ACC112 (cell line): Measurements from ENCODE around the gene MYCBP2.

Source experiments
- H2AFZ ChIP-seq: fragments of 200-600 bp; sonication (generic); one replicate; pipeline ENCODE4 v1.6.0; 2017; ENCODE audit warnings: antibody characterized with exemption, low read length; ENCODE audit not compliant: unreplicated experiment
- H3K27ac ChIP-seq: fragments of 200-600 bp; sonication (generic); 2 replicates; pipeline ENCODE4 v1.5.1; 2014; ENCODE audit warnings: low read depth, mild to moderate bottlenecking, antibody characterized with exemption, low read length, moderate library complexity
- H3K27me3 ChIP-seq: fragments of 200-600 bp; sonication (generic); 2 replicates; pipeline ENCODE4 v1.6.1; 2014; ENCODE audit warnings: mild to moderate bottlenecking, antibody characterized with exemption, low read length, moderate library complexity, mixed read lengths; ENCODE audit not compliant: insufficient read depth
- H3K36me3 ChIP-seq: fragments of 200-600 bp; sonication (generic); 2 replicates; pipeline ENCODE4 v1.6.1; 2016; ENCODE audit warnings: mild to moderate bottlenecking, antibody characterized with exemption, low read length, moderate library complexity, mixed read lengths; ENCODE audit not compliant: insufficient read depth
- H3K4me1 ChIP-seq: fragments of 200-600 bp; sonication (generic); one replicate; pipeline ENCODE4 v1.6.1; 2016; ENCODE audit warnings: low read length, mixed read lengths; ENCODE audit not compliant: insufficient read depth, unreplicated experiment, control insufficient read depth
- H3K4me3 ChIP-seq: fragments of 200-600 bp; sonication (generic); 2 replicates; pipeline ENCODE4 v1.5.1; 2014; ENCODE audit warnings: mild to moderate bottlenecking, low read depth, low read length
- H3K79me2 ChIP-seq: fragments of 200-600 bp; sonication (generic); one replicate; pipeline ENCODE4 v1.6.0; 2016; ENCODE audit warnings: low read length; ENCODE audit not compliant: control insufficient read depth, unreplicated experiment, insufficient read depth

MYCBP2 gene

DNA sequence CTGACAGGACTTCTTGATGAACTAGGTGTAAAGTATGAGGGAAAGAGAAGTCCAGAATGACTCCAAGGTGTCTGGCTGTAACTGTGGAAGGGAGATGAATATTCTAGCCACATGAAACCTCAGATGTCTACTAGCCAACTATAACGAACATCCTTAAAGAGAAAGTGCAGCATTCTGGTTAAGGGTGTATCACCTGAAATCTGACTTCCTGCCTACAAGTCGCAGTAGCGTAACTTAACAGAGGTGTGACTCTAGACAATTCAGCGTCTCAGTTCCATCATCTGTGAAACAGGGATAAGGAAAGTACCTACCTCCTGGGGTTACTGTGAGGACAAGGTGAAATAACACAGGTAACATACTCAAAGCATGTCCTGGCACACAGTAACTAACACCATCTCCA is 154.2 kb downstream of the MYCBP2 start:
- Histone ChIP-seq H3K27me3 (no peaks in the 10 kb centered on the region), H2AFZ (no peak overlapping the region), H3K4me3 (no peak overlapping the region), H3K36me3 (peaks cover 8% of the 10 kb centered on the region), H3K79me2 (no peaks in the 10 kb centered on the region), H3K27ac (no peak overlapping the region), H3K4me1 (no peaks in the 10 kb centered on the region)

DNA sequence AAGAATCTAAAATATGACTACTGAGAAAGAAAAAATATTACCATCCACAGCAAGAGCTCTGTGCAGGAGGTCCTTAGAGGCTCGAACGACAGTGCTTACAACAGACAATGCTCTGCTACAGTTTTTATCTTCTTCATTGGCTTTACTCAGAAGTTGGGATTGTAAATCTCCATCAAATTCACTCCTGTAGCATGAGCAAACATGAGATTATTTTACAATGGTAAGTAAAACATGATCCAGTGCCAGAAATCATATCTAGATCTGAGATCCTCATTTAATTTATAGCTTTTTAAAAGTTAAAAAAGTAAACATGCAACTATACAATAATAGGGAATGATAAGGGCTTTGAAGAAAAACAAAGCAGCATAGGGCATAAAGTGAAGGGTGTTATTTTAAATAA is 155.4 kb downstream of the MYCBP2 start:
- Histone ChIP-seq H3K4me1 (no peaks in the 10 kb centered on the region), H3K36me3 (peaks cover 11% of the 10 kb centered on the region), H3K79me2 (no peaks in the 10 kb centered on the region), H2AFZ (no peak overlapping the region), H3K27ac (no peak overlapping the region), H3K27me3 (no peaks in the 10 kb centered on the region), H3K4me3 (no peak overlapping the region)

DNA sequence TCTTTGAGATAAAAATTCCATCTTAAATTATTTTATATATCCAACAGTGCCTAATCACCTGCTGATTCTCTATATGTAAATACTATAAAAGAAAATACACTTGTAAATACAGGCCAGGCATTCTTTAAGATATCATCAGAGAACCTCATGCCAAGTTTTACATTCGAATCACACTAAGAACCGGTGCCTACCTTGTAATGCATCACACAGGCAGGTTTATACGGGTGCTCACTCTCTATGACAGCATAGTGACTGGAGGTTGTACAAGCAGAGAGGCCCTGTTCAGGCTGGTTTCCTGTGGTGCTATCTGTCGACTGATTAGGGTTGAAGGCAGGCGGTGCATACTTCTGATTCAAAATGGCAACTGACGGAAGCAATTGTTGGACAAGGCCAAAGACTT is 158.7 kb downstream of the MYCBP2 start:
- Histone ChIP-seq H3K79me2 (no peaks in the 10 kb centered on the region), H2AFZ (no peak overlapping the region), H3K27me3 (no peaks in the 10 kb centered on the region), H3K27ac (no peak overlapping the region), H3K36me3 (peaks cover 11% of the 10 kb centered on the region), H3K4me1 (no peaks in the 10 kb centered on the region), H3K4me3 (no peak overlapping the region)

DNA sequence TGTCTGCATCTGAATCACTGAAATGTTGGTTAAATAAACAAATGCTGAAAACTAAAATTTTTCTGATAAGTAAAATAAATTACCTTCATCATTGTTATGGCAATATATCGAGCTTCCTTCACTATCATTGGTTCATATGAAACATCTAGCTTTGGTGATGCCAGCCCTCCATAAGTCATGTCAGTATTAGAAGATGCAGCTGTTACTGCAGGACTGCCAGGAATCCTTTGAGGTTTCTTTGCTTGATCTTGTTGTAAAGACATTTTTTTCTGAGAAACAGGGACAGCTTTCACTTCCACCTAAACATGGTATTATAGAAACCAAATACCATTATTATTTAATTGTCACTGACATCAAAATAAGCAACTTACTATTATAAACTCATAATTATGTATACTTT is 176.2 kb downstream of the MYCBP2 start:
- Histone ChIP-seq H3K27ac (no peak overlapping the region), H3K36me3 (peaks cover 11% of the 10 kb centered on the region; the same call in 1 of the 2 replicates), H3K4me3 (no peak overlapping the region), H2AFZ (no peak overlapping the region), H3K4me1 (no peaks in the 10 kb centered on the region), H3K27me3 (no peaks in the 10 kb centered on the region), H3K79me2 (no peaks in the 10 kb centered on the region)

DNA sequence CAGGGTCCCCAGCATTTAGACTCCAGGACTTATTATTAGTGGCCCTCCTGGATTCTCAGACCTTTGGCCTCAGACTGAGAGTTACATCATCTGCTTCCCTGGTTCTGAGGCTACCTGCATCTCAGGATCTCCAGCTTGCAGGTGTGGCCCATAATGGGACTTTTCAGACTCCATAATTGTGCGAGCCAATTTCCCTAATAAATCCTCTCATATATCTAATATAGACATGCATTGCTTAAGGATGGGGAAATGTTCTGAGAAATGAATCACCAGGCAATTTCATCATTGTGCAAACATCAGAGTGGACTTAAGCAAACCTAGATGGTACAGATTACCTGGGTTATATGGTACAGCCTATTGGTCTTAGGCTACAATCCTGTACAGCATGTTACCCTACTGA is 183.5 kb downstream of the MYCBP2 start:
- Histone ChIP-seq H3K79me2 (no peaks in the 10 kb centered on the region), H3K4me3 (no peak overlapping the region), H3K27ac (no peak overlapping the region), H2AFZ (no peak overlapping the region), H3K27me3 (no peaks in the 10 kb centered on the region), H3K36me3 (peaks cover 7% of the 10 kb centered on the region), H3K4me1 (peaks cover 4% of the 10 kb centered on the region)

DNA sequence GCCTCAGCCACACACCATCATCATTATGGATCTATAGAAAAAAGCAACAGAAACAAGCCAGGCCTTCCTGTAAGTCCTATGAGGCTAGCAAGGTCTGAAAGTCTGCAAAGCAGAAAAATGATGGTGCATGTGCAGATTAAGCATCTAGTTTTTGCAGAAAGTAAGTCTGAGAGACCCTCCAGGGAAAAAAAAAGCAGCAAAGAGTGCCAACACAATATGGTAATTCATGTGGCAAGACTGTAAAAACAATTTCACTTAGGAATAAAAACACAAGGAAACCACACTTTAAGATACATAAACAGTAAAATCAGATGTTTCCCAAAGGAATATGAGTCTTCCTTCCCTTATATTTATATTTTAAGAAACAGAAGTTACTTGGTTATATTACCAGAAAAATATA is 187.6 kb downstream of the MYCBP2 start:
- Histone ChIP-seq H3K36me3 (peaks cover 7% of the 10 kb centered on the region), H3K4me1 (peaks cover 4% of the 10 kb centered on the region), H3K27me3 (no peaks in the 10 kb centered on the region), H3K79me2 (no peaks in the 10 kb centered on the region), H2AFZ (no peak overlapping the region), H3K27ac (no peak overlapping the region), H3K4me3 (no peak overlapping the region)

DNA sequence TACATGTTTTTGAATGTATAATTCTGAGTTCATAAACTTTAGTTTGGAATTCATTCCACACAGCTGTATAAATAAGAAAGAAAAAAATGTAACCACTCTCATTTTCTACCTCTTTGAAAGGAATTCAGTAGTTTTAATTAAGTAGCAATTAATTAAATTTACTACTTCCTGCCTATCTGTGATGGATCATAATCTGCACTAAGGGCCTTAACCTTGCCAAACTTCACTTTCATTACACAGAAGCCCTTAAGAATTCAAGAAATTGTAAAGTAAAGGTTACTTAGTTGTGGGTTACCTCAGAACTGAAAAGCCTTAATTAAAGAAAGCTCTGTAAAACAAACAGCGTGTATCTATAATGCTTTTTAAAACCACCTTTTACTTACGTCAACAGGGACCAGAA is 188.1 kb downstream of the MYCBP2 start:
- no peak overlapping the region for H2AFZ ChIP-seq
- H3K4me1 ChIP-seq: peaks cover 2% of the 10 kb centered on the region
- H3K79me2 ChIP-seq: no peaks in the 10 kb centered on the region
- no peak overlapping the region for H3K27ac ChIP-seq
- H3K36me3 ChIP-seq: peaks cover 7% of the 10 kb centered on the region
- no peak overlapping the region for H3K4me3 ChIP-seq
- H3K27me3 ChIP-seq: no peaks in the 10 kb centered on the region

DNA sequence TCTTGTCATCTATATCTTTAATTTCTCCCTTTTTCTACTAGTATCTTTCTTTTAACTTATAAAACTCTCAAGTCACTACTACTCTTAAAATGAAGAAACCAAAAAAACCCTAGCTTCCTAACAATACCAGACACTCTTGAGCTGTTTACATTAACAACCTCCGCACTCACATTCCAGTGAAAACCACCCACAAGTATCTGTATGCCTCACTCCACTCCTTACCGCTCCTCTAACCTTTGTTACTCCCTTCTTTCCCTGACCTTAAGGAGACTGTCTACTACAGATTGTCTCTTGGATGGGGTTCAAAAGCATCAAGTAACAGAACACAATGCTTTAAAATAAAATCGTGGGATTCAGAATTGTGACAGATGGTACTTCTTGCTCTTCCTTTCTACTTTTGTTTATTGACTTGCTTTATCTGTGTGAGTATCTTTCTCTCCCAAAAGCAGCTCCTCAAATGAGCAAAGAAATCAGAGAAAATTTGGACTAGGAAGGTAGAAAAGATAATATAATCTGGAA is 189.9 kb downstream of the MYCBP2 start:
- Histone ChIP-seq H3K27ac (no peak overlapping the region), H3K4me1 (no peaks in the 10 kb centered on the region), H3K79me2 (no peaks in the 10 kb centered on the region), H3K27me3 (no peaks in the 10 kb centered on the region), H3K4me3 (no peak overlapping the region), H2AFZ (no peak overlapping the region), H3K36me3 (peaks cover 3% of the 10 kb centered on the region)

DNA sequence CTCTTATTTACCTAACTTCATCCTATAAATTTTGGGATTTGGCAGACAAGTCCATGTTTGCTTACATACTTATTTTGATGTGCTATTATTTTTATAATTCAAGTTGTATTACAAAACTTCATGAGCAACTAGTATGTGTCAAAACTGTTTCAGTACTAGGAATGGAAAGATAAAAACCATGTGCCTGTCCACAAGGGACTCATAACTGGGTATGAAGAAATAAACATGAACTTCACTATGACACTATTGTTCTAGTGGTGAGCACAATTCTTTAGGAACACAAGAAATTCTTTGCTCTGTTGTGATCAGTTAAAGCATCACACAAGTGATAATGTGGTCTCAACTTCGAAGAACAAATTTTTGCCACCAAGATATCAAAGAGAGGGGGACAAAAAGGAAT is 202.5 kb downstream of the MYCBP2 start:
- Histone ChIP-seq H2AFZ (no peak overlapping the region), H3K79me2 (no peaks in the 10 kb centered on the region), H3K36me3 (peaks cover 9% of the 10 kb centered on the region), H3K27me3 (no peaks in the 10 kb centered on the region), H3K4me1 (no peaks in the 10 kb centered on the region), H3K27ac (no peak overlapping the region), H3K4me3 (no peak overlapping the region)

DNA sequence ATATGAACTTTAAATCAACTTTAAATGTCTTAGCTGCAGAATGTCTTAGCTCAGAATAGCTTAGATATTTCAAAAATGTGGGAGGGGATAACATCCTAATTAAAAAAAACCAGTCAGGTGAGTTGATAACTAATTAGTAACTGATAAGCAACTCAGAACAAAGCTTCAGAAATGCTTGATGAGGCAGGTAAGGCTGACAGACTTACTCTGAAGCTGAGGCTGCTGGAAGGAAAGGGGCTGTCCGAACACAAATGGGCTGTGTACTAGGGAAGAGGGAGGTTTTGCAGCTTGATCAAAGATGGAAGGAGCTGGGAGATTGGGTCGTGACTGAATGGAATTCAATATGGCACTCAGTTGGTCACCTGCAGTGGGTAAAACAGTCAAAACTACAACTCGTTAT is 208.8 kb downstream of the MYCBP2 start:
- H3K4me1 ChIP-seq: no peaks in the 10 kb centered on the region
- H2AFZ ChIP-seq: no peak overlapping the region
- no peaks in the 10 kb centered on the region for H3K27me3 ChIP-seq
- H3K36me3 ChIP-seq: peaks cover 7% of the 10 kb centered on the region
- H3K27ac ChIP-seq: no peak overlapping the region
- H3K4me3 ChIP-seq: no peak overlapping the region
- no peaks in the 10 kb centered on the region for H3K79me2 ChIP-seq

DNA sequence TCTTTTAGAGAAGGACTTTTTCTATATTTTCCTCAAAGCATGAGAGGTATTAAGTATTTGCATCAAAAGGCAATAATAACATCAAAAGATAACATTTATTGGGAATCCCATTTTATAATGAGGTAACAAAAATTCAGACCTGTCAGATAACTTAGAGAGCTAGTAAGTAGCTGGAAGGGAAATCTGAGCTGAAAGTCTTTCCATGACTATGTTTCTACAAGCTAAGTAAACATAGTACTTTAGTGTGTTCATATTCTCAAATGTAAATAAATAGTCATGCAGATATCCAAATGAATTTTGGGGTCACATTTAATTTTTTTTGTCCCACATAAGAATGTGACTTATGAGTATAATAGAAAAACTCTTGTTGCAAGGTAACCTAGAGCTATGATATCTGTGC is 212.6 kb downstream of the MYCBP2 start:
- H3K4me3 ChIP-seq: no peak overlapping the region
- H3K79me2 ChIP-seq: no peaks in the 10 kb centered on the region
- H2AFZ ChIP-seq: no peak overlapping the region
- H3K4me1 ChIP-seq: no peaks in the 10 kb centered on the region
- no peak overlapping the region for H3K27ac ChIP-seq
- H3K27me3 ChIP-seq: no peaks in the 10 kb centered on the region
- H3K36me3 ChIP-seq: peaks cover 8% of the 10 kb centered on the region; the same call in 1 of the 2 replicates
